T follicular helper cell (primary cell): ENCODE data around the gene ZSWIM6.

ENCODE experiments used
- DNase-seq: peaks from one replicate; pipeline ENCODE4 v3.0.0-alpha.2; 2020; ENCODE audit warnings: low read depth

Gene ZSWIM6

GRCh38 chr5:61595426-61595825, 263.4 kb downstream of the ZSWIM6 start:
- no peak for DNase-seq
